Omental fat pad (tissue), 4 donors: Measurements from ENCODE around the gene PTPRO. TPM values are rescaled to one million over a fixed set of nuclear protein-coding genes. Genes with fewer than 3 reads are reported as not detected.

ENCODE experiments used
- ATAC-seq: fragments of 150-250 bp; one replicate; pipeline ENCODE4 v1.9.1; 2016; ENCODE audit warnings: mild to moderate bottlenecking, moderate library complexity; ENCODE audit not compliant: low FRiP score
- DNase-seq: peaks from one replicate; pipeline ENCODE4 v3.0.0-alpha.2; 2019; ENCODE audit warnings: low spot score
- total RNA-seq, 4 donors: library from RNA; depleted of rRNA; stranded (reverse); fragments of >200 nt; gene quantifications; one replicate each; pipeline ENCODE4 v1.1.0, GENCODE V29; 2016
- TF ChIP-seq, protein P1 (sequence below), 3 donors: fragments of 450-650 bp; IDR thresholded peaks; one replicate each; pipeline ENCODE4 v1.5.1; 2016 to 2017; ENCODE audit warnings: antibody characterized with exemption in 3 of 3, mild to moderate bottlenecking in 3 of 3, moderate library complexity in 2 of 3

PTPRO gene
- total RNA-seq, 4 donors from 2014 or later = 2.1 to 12.5 (median 5.7) TPM

- TF ChIP-seq, protein P1, sequence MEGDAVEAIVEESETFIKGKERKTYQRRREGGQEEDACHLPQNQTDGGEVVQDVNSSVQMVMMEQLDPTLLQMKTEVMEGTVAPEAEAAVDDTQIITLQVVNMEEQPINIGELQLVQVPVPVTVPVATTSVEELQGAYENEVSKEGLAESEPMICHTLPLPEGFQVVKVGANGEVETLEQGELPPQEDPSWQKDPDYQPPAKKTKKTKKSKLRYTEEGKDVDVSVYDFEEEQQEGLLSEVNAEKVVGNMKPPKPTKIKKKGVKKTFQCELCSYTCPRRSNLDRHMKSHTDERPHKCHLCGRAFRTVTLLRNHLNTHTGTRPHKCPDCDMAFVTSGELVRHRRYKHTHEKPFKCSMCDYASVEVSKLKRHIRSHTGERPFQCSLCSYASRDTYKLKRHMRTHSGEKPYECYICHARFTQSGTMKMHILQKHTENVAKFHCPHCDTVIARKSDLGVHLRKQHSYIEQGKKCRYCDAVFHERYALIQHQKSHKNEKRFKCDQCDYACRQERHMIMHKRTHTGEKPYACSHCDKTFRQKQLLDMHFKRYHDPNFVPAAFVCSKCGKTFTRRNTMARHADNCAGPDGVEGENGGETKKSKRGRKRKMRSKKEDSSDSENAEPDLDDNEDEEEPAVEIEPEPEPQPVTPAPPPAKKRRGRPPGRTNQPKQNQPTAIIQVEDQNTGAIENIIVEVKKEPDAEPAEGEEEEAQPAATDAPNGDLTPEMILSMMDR (IDR thresholded peaks at IDR 0.05) = no peak
- DNase-seq (no peak), ATAC-seq (no peak)
These were observed 307.5 kb downstream of the PTPRO start for GRCh38 chr12:15629761-15630160.

- DNase-seq (no peak), ATAC-seq (no peak)
These were observed 308.9 kb downstream of the PTPRO start for GRCh38 chr12:15631007-15631715.

DNA sequence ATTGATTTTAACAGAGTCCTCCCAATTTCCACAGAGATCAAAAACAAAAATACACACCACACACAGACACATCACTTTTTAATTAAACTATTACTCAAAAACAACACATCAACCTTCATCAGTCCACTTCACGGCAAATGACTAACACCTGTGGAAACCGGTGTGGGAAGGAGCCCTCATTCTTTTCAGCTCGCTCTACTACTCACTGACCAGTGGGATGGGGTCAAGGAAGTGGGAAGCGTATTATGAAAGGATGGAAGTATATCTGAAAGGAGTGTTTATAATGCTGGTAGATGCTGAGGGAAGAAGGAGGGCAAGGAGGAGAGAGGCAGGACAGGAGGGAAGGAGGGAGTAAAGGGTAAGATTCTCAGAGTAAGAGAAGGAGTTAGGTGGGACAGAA, 310.4 kb downstream of the PTPRO start:
- no peak for ATAC-seq
- no peak for DNase-seq
- TF ChIP-seq, protein P1 (IDR thresholded peaks at IDR 0.05) = no peak

More at GRCh38 chr12:15631007-15631715, 308.9 kb downstream of the PTPRO start:
- TF ChIP-seq, protein P1 (IDR thresholded peaks at IDR 0.05) = no peak

GRCh38 chr12:15633201-15633600, 310.9 kb downstream of the PTPRO start:
- DNase-seq (no peak), ATAC-seq (no peak)
- TF ChIP-seq, protein P1 (IDR thresholded peaks at IDR 0.05) = no peak

DNA sequence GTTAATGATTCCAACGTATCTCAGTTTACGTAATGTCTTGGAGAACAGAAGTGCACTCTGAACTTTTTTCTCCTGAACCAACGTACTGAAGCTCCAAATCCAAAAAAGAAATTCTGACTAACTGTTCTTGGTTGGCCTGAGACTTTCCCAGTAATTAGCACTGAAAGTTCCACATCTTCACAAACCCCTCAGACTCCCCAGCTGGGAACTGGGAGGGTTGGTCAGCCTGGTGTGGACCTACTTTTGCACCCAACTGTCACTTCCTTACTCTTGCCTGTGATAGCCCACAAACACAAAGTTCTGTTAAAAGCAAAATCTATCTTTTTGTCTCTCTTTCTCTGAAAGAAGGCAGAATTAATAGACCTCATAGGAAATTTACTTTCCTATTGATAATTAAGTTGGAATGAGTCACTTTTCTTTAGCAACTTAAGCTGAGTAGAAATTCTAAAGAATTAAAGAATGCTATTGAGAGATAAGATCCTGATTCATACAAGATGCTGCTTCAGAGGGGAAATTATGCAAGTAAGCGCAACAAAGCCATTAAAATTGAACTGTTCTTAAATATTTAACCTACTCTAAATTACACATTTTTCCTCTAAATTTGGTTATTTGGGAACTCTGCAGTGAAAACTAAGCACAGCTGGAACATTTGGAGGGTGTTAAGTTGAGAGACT, 311.8 kb downstream of the PTPRO start:
- TF ChIP-seq, protein P1 (IDR thresholded peaks at IDR 0.05) = no peak
- DNase-seq (no peak), ATAC-seq (no peak)

- ATAC-seq = no peak
- TF ChIP-seq, protein P1 (IDR thresholded peaks at IDR 0.05) = no peak
- DNase-seq = no peak
These were observed 314.0 kb downstream of the PTPRO start for GRCh38 chr12:15636060-15636890.
